Stimulated activated CD4-positive, alpha-beta T cell treated with anti-CD3 and anti-CD28 coated beads, Interleukin-12 subunit alpha, Interleukin-12 subunit beta, amount 100 ng/mL, for 24 hours (primary cell): ENCODE measurements around the gene KCNIP1.
"Not testable (repeated sequence)": the region's sequence is repeated elsewhere in the genome, so short reads cannot be mapped to it uniquely, and the experiment has no call there.

Source experiments
- DNase-seq, 2 experiments: peaks; one replicate each; pipeline ENCODE4 v3.0.0-alpha.2; 2020; ENCODE audit warnings: low read depth in 2 of 2

The KCNIP1 gene

DNA sequence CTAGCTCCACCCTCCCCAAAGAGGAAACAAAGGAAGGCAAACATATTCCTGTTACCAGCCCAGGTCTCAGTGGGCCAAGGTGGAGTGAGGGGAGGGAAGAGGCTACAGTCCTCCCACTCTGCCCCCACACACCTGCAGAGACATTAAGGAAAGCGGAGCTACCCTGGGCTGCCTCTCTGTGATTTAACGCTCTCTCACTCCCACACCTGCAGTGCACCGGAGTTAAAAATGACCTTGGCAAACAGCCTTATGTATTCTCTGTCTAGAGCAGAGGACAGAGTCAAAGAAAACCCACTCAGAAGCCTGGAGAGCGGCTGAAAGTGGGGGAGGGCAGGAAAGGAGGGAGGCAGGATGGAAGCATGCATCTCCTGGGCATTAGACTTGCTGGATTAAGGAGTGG, 32.7 kb downstream of the KCNIP1 start:
- DNase-seq = no peak

DNA sequence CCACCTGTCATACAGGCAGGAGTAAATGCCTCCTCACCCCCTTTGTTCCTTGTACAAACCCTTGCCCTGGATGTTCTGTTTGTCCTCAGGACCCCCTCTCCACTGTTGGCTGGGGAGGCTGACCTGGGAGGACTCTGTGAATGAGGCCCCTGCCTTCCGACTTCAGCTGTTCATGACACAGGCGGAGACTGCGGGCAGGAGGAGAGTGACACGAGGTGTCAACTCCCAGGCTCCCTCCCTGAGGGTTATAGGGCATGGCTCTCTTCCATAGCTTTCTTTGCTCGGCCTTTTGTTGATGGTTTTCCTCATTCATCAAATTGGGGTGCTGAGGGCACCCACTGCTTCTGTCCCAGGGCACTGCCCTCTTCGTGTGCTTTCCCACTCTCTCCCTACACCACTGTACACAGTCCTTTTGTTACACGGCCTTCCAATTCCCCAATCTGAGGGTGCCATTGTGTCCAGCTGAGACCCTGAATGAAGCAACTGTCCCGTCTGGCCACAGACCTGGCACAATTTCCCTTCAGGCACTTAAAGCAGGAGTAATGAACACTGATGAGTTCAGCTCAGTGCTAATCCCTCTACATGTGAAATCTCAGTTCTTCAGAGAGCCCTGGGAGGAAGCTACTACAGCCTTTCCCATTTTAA, 33.8 kb downstream of the KCNIP1 start:
- no peak for DNase-seq

DNA sequence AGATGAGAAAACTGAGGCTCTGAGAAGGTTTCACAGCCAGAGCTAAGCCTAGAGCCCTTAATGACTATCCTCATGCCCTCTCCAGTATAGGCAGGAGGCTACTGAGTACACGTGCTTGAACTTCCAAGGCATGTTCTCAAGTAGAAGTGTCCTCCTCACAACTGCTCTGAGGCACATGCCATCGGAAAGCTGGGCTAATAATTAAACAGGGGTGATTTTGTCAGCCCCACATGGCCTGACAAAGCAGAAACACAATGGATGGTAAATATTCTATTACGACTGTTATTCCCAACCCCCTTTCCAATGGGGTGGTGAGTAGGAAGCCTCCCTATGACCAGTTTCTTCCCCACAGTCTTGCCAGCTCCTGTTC, 34.3 kb downstream of the KCNIP1 start:
- no peak for DNase-seq

DNA sequence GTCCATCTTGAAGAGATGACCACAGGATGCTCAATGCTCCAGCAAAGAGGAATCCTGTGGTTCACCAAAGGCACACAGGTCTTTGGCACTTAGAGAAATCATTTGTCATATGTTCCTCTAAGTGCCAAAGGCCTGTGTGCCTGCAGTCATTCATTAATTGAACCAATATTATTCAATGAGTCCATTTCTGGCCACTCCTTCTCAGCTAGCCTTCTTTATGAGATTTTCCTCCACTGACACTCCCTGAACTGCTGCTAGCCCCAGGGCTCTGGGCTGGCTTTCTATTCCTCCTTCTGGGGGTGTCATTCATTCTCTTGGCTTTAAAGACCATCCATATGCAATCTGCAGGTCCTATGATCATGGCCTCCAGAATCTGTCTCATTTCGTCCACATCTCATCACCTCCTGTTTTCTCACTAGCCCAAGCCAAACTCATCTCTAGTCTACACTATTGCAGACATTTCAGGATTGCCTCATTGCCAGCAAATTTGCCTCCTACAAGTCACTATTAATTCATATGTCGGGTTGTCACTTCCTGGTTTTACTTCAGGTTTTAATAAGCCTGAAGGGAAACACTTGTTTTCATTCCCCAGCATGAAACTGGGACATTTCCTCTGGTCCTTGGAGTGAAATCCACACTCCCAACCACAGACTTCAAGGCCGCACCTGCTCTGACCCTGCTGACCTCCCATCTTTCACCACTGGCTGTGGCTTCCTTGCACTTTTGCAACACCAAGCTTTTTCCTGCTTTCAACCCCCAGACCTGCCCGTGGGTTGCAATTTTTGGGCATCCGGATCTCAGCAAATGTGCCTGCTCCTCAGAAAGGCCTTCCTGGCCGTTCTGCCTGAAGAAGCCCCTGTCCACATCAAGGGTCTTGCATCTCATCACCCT, 35.1 kb downstream of the KCNIP1 start:
- DNase-seq = no peak

DNA sequence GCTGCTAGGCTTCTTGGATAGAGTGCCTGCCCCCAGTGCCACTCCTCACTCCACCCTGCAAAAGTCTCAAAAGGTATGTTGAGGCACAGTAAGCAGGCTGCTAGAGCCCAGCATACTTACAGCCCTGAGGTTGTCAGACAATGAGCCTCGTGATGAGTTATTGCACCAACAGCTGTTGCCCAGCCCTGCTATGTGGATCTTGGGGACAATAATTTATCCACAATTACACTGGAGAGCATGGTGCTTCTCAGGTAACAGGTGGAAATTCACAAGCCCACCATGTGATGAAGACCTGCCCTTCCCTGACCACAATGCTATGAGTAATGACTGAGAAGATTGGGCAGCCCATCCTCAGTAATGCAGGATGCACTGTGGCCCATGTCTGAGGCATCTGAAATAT, 36.5 kb downstream of the KCNIP1 start:
- DNase-seq = no peak

DNA sequence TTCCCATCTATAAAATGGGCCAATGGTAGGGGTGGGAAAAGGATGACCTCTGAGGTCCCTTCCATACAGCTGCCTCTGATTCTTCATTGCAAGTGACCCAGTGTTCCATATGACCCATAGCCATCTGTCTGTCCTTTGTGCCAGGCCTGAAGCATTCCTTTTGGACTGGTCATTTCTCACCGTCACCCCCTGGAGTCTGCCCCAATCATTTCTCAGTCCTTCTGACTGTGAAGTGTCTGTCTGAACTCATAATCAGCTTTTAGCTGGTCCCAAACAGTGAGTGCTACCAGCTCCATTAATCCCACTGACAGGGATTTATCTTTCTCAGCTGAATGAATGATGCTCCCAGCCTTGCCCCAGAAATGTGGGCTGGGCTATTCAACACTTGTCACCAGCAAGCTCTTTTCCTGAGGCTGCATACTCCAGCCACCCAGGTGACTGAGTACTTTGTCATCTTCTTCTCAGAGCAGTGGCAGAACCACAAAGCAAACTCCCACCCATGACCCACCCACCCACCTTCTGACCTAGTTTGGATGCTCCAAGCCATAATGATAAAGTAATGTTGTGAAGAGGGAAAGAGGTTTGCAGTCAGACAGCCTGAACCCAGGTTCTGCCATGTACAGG, 37.4 kb downstream of the KCNIP1 start:
- DNase-seq = no peak

DNA sequence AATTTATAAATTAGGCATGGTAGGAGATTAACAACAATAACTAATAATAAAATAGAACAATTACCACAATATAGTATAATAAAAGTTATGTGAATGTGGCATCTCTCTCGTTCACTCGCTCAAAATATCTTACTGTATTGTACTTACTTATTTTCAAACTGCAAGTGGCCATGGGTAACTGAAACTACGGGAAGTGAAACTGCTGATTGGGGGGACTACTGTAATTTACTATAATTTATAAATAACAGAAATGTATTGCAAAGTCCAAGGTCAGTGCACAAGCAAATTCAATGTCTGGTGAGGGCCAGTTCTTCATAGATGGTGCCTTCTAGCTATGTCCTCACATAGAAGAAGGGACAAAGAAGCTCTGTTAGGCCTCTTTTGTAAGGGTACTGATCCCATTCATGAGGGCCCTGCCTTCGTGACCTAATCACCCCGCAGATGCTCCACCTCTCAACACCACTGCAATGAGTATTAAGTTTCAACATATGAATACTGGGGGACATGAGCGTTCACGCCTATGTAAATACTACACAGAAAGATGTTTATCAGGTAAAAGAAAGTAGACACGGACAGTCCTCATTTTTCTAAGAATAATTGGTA, 39.0 kb downstream of the KCNIP1 start:
- no peak for DNase-seq

DNA sequence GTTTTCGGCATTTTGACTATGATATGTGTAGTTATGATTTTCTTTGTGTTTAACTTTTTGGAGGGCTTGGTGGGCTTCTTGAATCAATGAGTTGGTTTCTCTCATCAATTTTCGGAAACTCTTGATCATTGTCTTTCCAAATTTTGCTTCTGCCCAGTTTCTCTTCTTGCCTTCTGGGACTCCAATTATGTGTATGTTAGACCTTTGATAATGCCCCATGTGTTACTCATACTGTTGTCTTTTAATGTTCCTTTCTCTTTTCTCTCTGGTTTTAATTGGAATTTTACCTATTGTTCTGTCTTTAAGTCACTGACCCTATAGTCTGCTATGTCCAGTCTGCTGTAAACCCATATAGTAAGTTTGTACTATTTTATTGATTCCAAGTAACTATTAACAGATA, 41.5 kb downstream of the KCNIP1 start:
- DNase-seq = no peak

DNA sequence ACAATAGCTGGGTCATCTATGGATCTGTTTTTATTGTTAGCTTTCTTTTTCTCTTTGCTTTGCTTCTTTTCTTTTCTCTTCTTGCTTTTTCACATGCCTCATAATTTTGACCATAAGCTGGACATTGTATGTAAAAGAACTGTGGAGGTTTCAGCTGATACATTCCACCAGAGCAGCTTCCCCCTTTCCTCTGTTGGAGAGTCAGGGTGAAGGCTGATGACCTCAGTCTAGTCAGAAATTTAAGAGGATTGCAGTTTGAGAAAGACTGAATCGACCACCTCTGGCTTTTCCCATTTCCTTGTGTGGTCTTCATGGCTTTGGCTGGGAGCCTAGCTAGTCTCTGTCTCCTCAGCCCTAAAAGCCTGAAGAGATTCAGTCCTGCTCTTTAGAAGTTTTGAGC, 42.0 kb downstream of the KCNIP1 start:
- no peak for DNase-seq

DNA sequence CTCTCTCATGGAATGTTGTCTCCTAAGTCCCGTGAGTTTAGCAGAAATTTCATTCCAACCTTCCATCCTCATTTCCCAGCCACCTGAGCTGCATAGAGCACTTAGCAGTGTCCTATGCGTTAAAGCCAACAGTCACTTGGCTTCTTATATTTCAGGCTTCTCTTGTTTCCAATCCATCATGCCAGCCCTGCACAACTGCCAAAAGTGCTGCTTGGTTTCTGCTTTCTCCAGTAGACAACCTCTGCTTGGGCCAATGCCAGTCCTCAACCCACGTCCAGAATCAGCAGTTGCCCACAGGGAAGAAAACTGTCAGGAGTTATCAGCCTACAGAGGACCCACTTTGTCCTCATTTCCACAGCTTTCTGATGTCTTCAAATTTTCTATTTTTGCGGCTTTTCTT, 42.5 kb downstream of the KCNIP1 start:
- no peak for DNase-seq

DNA sequence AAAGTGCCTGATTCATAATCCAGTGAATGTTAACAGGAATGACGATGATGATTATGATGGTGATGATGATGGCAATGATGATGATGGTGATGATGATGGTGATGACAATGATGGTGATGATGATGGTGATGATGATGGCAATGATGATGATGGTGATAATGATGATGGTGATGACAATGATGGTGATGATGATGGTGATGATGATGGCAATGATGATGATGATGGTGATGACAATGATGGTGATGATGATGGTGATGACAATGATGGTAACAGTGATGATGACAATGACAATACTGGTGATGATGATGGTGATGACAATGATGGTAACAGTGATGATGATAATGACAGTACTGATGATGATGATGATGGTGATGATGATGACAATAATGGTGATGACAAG, 46.6 kb downstream of the KCNIP1 start:
- DNase-seq = not testable (repeated sequence)

DNA sequence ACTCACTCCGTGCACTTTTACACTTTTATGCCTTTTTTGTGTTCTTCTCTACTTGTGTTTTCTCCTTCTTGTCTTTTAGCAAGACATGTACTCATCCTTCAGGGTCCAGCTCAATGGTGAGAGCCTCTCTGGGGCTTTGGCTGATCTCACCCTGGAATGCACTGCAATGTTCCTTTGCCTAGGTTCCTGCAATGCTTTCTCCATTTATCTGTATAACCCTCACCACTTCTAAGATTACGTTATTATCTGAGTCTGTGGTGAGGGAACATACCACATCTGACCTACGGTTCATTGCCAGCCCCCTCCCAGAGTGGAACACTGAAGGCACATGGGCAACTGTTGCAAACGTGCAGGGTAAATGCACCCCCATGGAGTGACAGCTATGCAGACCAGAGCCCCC, 47.3 kb downstream of the KCNIP1 start:
- DNase-seq = no peak

DNA sequence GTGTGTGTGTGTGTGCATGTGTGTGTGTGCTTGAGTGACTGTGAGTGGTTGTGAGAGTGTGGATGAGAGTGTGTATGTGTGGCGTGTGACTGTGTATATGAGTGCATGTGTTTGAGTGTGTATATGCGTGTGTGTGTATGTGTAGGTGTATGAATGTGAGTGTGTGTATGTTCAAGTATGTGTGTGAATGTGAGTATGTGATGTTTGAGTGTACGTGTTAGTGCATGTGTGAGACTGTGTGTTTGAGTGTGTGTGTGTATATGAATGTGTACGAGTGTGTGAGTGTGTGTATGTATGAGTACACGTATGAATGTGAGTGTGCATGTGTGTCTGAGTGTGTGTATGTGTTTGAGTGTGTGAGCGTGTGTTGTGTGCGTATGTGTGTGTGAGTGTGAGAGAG, 47.8 kb downstream of the KCNIP1 start:
- DNase-seq = no peak

DNA sequence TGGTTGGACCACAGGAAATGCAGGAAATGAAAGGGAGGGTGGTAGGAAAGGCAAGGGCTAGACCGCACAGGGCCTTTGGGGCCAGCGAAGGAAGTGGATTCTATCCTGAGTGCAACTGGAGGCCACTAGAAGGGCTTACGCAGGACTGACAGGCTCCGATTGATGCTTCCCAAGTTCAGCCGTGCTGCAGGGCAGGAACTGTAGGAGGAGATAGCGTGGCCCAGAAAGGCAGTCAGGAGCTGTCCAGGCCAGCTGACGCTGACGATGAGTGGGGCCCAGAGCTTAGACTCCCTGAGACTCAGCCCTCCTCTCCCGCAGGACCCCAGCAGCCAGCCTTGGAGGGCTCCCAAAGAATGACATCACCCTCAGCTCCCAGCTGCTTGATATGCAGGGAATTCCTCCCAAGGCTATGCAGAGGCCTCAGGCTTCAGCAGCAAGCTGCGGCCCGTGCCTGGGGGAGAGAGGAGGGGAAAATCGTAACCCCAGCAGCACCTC, 48.8 kb downstream of the KCNIP1 start:
- DNase-seq = no peak

DNA sequence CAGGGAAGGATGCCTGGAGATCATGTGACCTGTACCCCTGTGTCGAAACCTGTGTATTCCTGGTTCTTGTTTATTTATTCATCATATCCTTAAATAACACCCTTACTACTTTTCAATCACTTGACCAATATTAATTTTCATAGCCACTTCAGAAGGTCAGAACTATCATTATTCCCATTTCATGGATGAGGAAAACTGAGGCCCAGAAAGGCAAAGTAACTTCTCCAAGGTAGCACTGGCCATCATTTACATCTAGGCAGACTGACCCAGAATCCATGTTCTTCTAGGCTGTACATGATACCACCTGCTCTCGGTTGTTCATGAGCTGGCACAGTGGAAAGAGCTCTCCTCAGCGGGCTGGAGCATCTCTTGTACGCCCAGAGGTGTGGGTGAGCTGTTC, 49.4 kb downstream of the KCNIP1 start:
- no peak for DNase-seq

DNA sequence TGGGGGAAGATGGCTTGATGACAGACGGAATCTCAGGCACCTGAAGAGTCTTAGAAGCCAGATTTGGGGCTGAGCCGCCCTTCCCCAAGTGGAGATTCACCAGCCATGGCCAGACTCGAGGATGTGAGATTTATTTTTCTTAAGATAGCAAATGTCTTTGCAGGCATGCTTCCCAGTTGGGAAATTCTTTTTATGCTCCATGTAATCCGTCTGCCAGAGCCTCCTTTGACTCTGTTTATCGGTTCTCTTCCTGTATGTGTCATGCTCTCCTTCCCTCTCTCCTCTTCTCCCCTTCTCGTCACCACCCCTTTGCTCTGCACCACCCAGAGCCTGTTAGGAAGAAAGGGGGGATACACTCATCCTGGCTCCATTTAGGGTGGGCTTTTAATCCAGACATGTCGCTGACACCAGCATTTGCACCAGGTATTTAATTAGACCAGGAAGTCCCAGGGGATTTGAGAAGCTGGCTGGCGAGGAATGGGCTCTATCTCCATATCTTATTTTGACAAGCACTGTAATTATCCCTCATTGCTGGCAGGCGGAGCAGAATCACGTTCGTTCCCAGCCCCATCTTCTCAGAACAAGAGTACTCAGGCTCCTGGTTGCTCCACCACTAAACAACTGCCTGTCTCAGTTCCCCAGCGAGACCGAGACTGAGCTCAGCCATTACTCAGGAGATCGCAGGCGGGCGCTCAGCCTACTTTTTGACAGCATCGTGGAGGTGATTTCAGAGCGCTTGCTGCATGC, 50.9 kb downstream of the KCNIP1 start:
- DNase-seq = no peak

DNA sequence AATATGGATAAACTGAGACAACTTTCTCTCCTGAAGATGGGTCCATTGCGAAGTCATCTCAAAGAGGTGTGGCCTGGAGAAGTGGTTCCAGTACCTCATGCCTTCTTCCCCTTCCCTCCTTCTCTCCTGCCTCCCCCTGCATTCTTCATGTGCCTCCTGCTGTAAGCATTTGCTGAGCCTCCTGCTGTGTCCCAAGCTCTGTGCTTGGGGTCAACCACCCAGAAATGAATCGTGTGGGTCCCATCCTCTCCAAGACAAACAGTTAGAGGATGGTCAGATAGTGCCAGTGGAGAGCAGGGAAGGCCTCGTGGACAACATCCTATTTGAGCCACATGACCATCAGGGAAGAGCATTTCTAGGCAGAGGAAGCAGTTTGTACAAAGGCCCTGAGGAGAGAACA, 53.5 kb downstream of the KCNIP1 start:
- DNase-seq = no peak

DNA sequence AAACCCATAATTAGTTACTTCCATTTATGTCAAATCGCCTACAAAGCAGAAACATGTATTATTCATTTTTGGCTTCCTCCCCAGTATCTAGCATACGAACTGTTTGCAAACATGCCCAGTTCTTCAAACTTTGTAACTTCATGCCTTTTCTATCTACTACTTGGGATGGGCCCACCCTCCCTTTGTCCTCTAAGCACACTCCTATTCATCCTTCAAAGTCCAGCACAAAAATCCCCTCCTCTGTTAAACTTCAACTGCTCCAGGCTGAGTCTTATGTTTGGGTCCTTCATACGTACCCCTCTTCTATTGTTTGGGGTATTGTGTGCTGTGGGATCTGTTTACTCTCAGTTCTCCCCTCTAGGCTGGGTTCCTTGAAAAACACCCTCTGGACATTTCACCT, 55.5 kb downstream of the KCNIP1 start:
- no peak for DNase-seq

DNA sequence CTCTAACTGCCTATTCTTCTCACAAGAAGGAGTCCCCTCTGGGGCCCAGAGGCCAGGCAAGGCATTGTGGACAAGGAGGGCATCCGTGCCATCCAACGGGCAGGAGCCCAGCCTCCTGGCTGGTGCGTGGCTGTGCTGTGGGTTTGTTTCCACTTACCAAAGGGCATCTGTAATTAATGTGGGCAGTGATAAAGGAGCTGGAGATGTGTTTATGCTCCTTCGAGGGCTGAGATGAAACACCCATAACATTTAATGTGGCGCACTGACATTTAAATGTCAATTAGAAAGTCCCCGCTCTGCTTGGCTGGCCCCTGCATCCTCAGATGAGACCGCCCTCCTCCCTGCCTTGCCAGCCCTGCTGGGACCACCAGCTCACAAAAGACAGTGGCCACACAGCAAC, 57.1 kb downstream of the KCNIP1 start:
- no peak for DNase-seq

DNA sequence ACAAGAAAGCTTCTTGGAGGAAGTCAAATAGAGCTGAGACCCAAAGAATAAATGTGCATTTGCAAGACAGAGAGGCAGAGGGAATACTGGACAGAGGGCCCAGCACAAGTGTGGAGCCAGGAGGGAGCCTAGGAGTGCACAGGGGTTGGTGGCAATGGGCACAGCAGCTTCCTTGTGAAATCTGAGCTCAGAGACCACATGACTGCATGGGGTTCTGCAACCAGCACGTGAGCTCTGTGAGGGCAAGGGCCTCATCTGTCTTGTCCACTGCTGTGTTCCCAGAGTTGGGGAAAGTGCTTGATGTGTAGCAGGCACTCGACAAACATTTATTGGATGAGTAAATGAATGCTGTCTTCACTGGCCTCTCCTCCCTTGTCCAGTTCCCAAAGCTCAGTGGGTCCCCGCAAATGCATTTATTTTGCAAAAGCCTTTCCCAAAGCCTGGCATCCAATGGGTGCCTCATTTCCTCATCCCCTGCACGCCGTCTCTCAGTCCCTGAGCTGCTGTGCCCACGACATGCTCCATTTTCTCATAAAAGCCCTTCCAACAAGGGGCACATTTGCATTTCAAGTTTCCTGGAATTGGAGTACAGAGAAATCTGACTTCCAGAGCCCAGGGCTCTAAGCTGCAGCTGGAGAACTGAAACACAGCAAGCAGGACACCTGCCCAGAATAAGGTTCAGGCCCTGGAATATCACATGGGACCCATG, 58.5 kb downstream of the KCNIP1 start:
- DNase-seq = no peak

DNA sequence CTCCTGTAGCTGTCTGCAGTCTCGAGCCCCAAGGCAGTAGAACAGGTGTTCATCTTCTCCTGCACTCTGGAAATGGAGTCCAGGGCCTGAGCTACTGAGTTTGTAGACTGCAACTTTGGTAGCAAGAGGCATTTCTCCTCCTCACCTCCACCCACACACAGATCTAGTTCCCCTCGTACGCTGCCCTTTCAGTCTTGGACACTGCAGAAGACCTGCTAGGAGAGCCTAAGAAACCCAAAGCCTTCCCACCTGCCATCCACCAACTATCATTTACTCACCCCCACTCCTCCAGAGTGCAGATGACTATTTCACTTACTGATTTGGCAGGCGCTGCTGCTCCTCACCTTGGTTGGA, 59.0 kb downstream of the KCNIP1 start:
- no peak for DNase-seq
